Measurements from ENCODE around the gene ZNF593. TPM values are rescaled to one million over a fixed set of nuclear protein-coding genes. Genes with fewer than 3 reads are reported as not detected.

Gene ZNF593
- polyA plus RNA-seq, 1 donor (not counting 4 experiments of a cell fraction or from before 2014, with no cell fraction given) = 26.0 TPM

DNA sequence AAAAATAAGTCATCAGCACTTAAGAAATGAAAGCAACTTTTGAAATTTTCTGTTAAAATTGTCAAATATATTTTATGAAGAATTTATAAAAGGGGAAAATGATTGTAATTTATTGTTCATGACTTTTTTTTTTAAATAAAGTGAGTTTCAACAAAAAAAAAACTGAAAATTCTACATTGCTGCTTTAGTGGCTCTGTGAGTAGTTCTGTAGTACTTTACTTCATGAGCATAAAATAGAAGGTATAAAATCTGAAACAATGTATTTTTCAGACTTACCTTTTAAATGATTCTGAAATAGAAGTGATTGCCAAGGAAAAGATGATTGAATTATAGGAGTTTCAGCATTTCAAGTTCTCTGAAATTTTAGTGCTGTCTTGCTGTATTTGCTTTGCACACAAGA, 44.3 kb upstream of the ZNF593 start:
- no peak overlapping the region for H3K4me3 ChIP-seq (ENCODE audit: control insufficient read depth in 2 of 3, extremely low read depth in 1 of 3, insufficient read depth in 2 of 3, low read depth in 1 of 3, low read length in 3 of 3)
- no peak overlapping the region for H3K4me2 ChIP-seq (ENCODE audit: control insufficient read depth, extremely low read depth, insufficient read depth, low read depth, low read length)
- FAIRE-seq = no peak
- no peak overlapping the region for H2AFZ ChIP-seq (ENCODE audit: control insufficient read depth, low read length)
- H3K27me3 ChIP-seq (ENCODE audit: control insufficient read depth, extremely low read depth, insufficient read depth, low read length) = no peaks in the 10 kb centered on the region
- H4K20me1 ChIP-seq (ENCODE audit: control insufficient read depth, extremely low read depth, insufficient read depth, low read length) = no peaks in the 10 kb centered on the region
- TF ChIP-seq EZH2 (IDR thresholded peaks at IDR 0.05; ENCODE audit: low read length) = no peak
- TF ChIP-seq, protein P1, sequence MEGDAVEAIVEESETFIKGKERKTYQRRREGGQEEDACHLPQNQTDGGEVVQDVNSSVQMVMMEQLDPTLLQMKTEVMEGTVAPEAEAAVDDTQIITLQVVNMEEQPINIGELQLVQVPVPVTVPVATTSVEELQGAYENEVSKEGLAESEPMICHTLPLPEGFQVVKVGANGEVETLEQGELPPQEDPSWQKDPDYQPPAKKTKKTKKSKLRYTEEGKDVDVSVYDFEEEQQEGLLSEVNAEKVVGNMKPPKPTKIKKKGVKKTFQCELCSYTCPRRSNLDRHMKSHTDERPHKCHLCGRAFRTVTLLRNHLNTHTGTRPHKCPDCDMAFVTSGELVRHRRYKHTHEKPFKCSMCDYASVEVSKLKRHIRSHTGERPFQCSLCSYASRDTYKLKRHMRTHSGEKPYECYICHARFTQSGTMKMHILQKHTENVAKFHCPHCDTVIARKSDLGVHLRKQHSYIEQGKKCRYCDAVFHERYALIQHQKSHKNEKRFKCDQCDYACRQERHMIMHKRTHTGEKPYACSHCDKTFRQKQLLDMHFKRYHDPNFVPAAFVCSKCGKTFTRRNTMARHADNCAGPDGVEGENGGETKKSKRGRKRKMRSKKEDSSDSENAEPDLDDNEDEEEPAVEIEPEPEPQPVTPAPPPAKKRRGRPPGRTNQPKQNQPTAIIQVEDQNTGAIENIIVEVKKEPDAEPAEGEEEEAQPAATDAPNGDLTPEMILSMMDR (optimal IDR thresholded peaks at IDR 0.05 in 1 of 3, IDR thresholded peaks at IDR 0.05 in 1 of 3, conservative IDR thresholded peaks at IDR 0.05 in 1 of 3; ENCODE audit: extremely low read depth in 1 of 3, insufficient read depth in 2 of 3, low read length in 3 of 3) = no peak
- no peaks in the 10 kb centered on the region for H3K79me2 ChIP-seq (ENCODE audit: control insufficient read depth, insufficient read depth, low read length)
- no peaks in the 10 kb centered on the region for H3K36me3 ChIP-seq (ENCODE audit: control insufficient read depth in 2 of 2, extremely low read depth in 1 of 2, insufficient read depth in 2 of 2, low read length in 2 of 2)
- no peaks in the 10 kb centered on the region for H3K9me3 ChIP-seq (ENCODE audit: control insufficient read depth, low read depth, low read length)
- dilution Hi-C loops (cut with MboI; ENCODE audit: extremely low pct_ligation_motif_present, low sequenced_read_pairs) = no loop called here
- no peak for DNase-seq (ENCODE audit: low read depth, low spot score)
- H3K9ac ChIP-seq (ENCODE audit: control insufficient read depth, extremely low read depth, insufficient read depth, low read length) = no peak overlapping the region
- peaks cover 36% of the 10 kb centered on the region for H3K4me1 ChIP-seq (ENCODE audit: control insufficient read depth, extremely low read depth, insufficient read depth, low read length)
- no peaks in the 10 kb centered on the region for H3K9me1 ChIP-seq (ENCODE audit: control insufficient read depth, extremely low read depth, insufficient read depth, low read length)
- no peak overlapping the region for H3K27ac ChIP-seq (ENCODE audit: control insufficient read depth, insufficient read depth, low read length)

DNA sequence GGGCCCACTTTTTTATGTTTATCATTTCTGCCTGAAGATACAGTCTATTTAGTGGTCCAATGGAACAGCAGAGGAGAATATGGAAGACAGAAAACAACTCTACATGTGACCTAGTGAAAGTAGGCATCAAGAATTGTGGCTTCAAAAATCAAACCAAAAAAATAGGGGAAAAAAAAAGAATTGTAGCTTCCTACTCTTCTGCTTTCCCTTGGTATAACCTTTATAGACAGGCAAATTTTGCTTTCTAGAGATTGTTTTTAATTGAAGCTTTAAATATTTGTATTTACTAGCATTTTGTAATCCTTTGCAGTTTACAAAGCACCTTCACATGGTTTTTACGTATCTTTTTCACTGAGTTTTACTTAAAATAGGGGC, 43.8 kb upstream of the ZNF593 start:
- Histone ChIP-seq H3K79me2 (ENCODE audit: control insufficient read depth, insufficient read depth, low read length) (no peaks in the 10 kb centered on the region), H3K9me1 (ENCODE audit: control insufficient read depth, extremely low read depth, insufficient read depth, low read length) (no peaks in the 10 kb centered on the region), H2AFZ (ENCODE audit: control insufficient read depth, low read length) (no peak overlapping the region), H3K27ac (ENCODE audit: control insufficient read depth, insufficient read depth, low read length) (peak overlapping the region; percentile 77), H3K9ac (ENCODE audit: control insufficient read depth, extremely low read depth, insufficient read depth, low read length) (peak overlapping the region; percentile 45), H3K4me2 (ENCODE audit: control insufficient read depth, extremely low read depth, insufficient read depth, low read depth, low read length) (peak overlapping the region; percentile 49), H3K36me3 (ENCODE audit: control insufficient read depth in 2 of 2, extremely low read depth in 1 of 2, insufficient read depth in 2 of 2, low read length in 2 of 2) (no peaks in the 10 kb centered on the region), H3K4me3 (ENCODE audit: control insufficient read depth in 2 of 3, extremely low read depth in 1 of 3, insufficient read depth in 2 of 3, low read depth in 1 of 3, low read length in 3 of 3) (no peak overlapping the region), H3K4me1 (ENCODE audit: control insufficient read depth, extremely low read depth, insufficient read depth, low read length) (peaks cover 36% of the 10 kb centered on the region), H4K20me1 (ENCODE audit: control insufficient read depth, extremely low read depth, insufficient read depth, low read length) (no peaks in the 10 kb centered on the region), H3K27me3 (ENCODE audit: control insufficient read depth, extremely low read depth, insufficient read depth, low read length) (no peaks in the 10 kb centered on the region), H3K9me3 (ENCODE audit: control insufficient read depth, low read depth, low read length) (no peaks in the 10 kb centered on the region)
- dilution Hi-C loops (cut with MboI; ENCODE audit: extremely low pct_ligation_motif_present, low sequenced_read_pairs) = no loop called here
- no peak for FAIRE-seq
- no peak for DNase-seq (ENCODE audit: low read depth, low spot score)
- TF ChIP-seq, protein P1 (optimal IDR thresholded peaks at IDR 0.05 in 1 of 3, IDR thresholded peaks at IDR 0.05 in 1 of 3, conservative IDR thresholded peaks at IDR 0.05 in 1 of 3; ENCODE audit: extremely low read depth in 1 of 3, insufficient read depth in 2 of 3, low read length in 3 of 3) = no peak
- TF ChIP-seq EZH2 (IDR thresholded peaks at IDR 0.05; ENCODE audit: low read length) = no peak

Measured in keratinocyte (primary cell).